NCI-H345 treated with DMSO at 0.1 percent for 48 hours (cell line): Measurements from ENCODE around the gene STK32B.
"Not testable (repeated sequence)": the region's sequence is repeated elsewhere in the genome, so short reads cannot be mapped to it uniquely, and the experiment has no call there.

Experiments used
- DNase-seq: peaks from one replicate; lab custom pipeline; 2025; ENCODE audit not compliant: unreplicated experiment; lab: John Stamatoyannopoulos, UW

Gene STK32B

GRCh38 chr4:5200513-5200912, 149.2 kb downstream of the STK32B start:
- DNase-seq = no peak

- no peak for DNase-seq
Measured at GRCh38 chr4:5203309-5203992, 152.2 kb downstream of the STK32B start.

GRCh38 chr4:5203993-5204310, 152.7 kb downstream of the STK32B start:
- no peak for DNase-seq

- DNase-seq = peak; percentile 31
Measured at GRCh38 chr4:5204781-5205180, 153.5 kb downstream of the STK32B start.

- no peak for DNase-seq
Measured at GRCh38 chr4:5206016-5206790, 154.9 kb downstream of the STK32B start.

- no peak for DNase-seq
Measured at GRCh38 chr4:5209862-5210261, 158.6 kb downstream of the STK32B start.

- DNase-seq = no peak
Measured at GRCh38 chr4:5211282-5211839, 160.1 kb downstream of the STK32B start.

GRCh38 chr4:5212255-5213013, 161.2 kb downstream of the STK32B start:
- no peak for DNase-seq

- DNase-seq = no peak
Measured at GRCh38 chr4:5213087-5213595, 161.9 kb downstream of the STK32B start.

- no peak for DNase-seq
Measured at GRCh38 chr4:5215321-5215720, 164.0 kb downstream of the STK32B start.

- DNase-seq = no peak
Measured at GRCh38 chr4:5217421-5217820, 166.1 kb downstream of the STK32B start.

GRCh38 chr4:5218376-5219069, 167.2 kb downstream of the STK32B start:
- no peak for DNase-seq

GRCh38 chr4:5220028-5220427, 168.7 kb downstream of the STK32B start:
- DNase-seq = no peak

GRCh38 chr4:5222047-5222446, 170.8 kb downstream of the STK32B start:
- no peak for DNase-seq

- DNase-seq = no peak
Measured at GRCh38 chr4:5222951-5223350, 171.7 kb downstream of the STK32B start.

- DNase-seq = no peak
Measured at GRCh38 chr4:5224340-5224739, 173.1 kb downstream of the STK32B start.

GRCh38 chr4:5232549-5232948, 181.3 kb downstream of the STK32B start:
- no peak for DNase-seq

- DNase-seq = no peak
Measured at GRCh38 chr4:5237086-5237660, 185.9 kb downstream of the STK32B start.

GRCh38 chr4:5238173-5238572, 186.9 kb downstream of the STK32B start:
- no peak for DNase-seq

GRCh38 chr4:5247061-5247460, 195.8 kb downstream of the STK32B start:
- DNase-seq = not testable (repeated sequence)

GRCh38 chr4:5247735-5248134, 196.5 kb downstream of the STK32B start:
- no peak for DNase-seq
